Measurements from ENCODE around the gene THSD4.

The THSD4 gene

GRCh38 chr15:71114887-71115566 lies at the start of gene THSD4:
TSS of gene THSD4 (plus strand) at chr15:71115471.
- peak; percentile 97 for TF ChIP-seq CTCF (IDR thresholded peaks at IDR 0.05; ENCODE audit: low read depth, low read length)
- in situ Hi-C loops (cut with HindIII; ENCODE audit: low sequenced_read_pairs): no loop called here
- DNase-seq (ENCODE audit: low read depth, low spot score): peak; percentile 65
- peak within 1 kb of the TSS; percentile 52 for H3K4me3 ChIP-seq (ENCODE audit: low read depth, low read length)

GRCh38 chr15:71066983-71067382 lies 48.3 kb upstream of the THSD4 start:
- DNase-seq (ENCODE audit: low read depth, low spot score): no peak
- in situ Hi-C loops (cut with HindIII; ENCODE audit: low sequenced_read_pairs): no loop called here
- no peak overlapping the region for H3K4me3 ChIP-seq (ENCODE audit: low read depth, low read length)
- no peak for TF ChIP-seq CTCF (IDR thresholded peaks at IDR 0.05; ENCODE audit: low read depth, low read length)

GRCh38 chr15:71069693-71070092 lies 45.6 kb upstream of the THSD4 start:
- no peak overlapping the region for H3K4me3 ChIP-seq (ENCODE audit: low read depth, low read length)
- TF ChIP-seq CTCF (IDR thresholded peaks at IDR 0.05; ENCODE audit: low read depth, low read length): no peak
- DNase-seq (ENCODE audit: low read depth, low spot score): no peak
- in situ Hi-C loops (cut with HindIII; ENCODE audit: low sequenced_read_pairs): no loop called here

- DNase-seq (ENCODE audit: low read depth, low spot score): no peak
- H3K4me3 ChIP-seq (ENCODE audit: low read depth, low read length): no peak overlapping the region
- in situ Hi-C loops (cut with HindIII; ENCODE audit: low sequenced_read_pairs): no loop called here
- TF ChIP-seq CTCF (IDR thresholded peaks at IDR 0.05; ENCODE audit: low read depth, low read length): no peak
These were observed 43.7 kb upstream of the THSD4 start for GRCh38 chr15:71071529-71071928.

- no peak overlapping the region for H3K4me3 ChIP-seq (ENCODE audit: low read depth, low read length)
- in situ Hi-C loops (cut with HindIII; ENCODE audit: low sequenced_read_pairs): no loop called here
- TF ChIP-seq CTCF (IDR thresholded peaks at IDR 0.05; ENCODE audit: low read depth, low read length): no peak
- DNase-seq (ENCODE audit: low read depth, low spot score): no peak
These were observed 42.8 kb upstream of the THSD4 start for GRCh38 chr15:71072423-71072822.

GRCh38 chr15:71078506-71079207 lies 36.6 kb upstream of the THSD4 start:
- no peak for DNase-seq (ENCODE audit: low read depth, low spot score)
- H3K4me3 ChIP-seq (ENCODE audit: low read depth, low read length): no peak overlapping the region
- in situ Hi-C loops (cut with HindIII; ENCODE audit: low sequenced_read_pairs): no loop called here
- no peak for TF ChIP-seq CTCF (IDR thresholded peaks at IDR 0.05; ENCODE audit: low read depth, low read length)
